HepG2 (cell line): ENCODE results near the gene CACNA1G. TPM values are rescaled to one million over a fixed set of nuclear protein-coding genes. Genes with fewer than 3 reads are reported as not detected.

Experiments used
- GABPA ChIP-seq, 2 experiments: IDR thresholded peaks; 2 replicates each; pipeline ENCODE4 v1.6.1; 2011 to 2016; ENCODE audit warnings: low read depth in 2 of 2, low read length in 1 of 2, missing biosample characterization in 1 of 2, missing genetic modification characterization in 1 of 2
- HNRNPUL1 ChIP-seq: fragments of 200-400 bp; formaldehyde crosslinking; IDR thresholded peaks from 2 replicates; pipeline ENCODE4 v1.6.1; 2017; ENCODE audit warnings: low read depth, mild to moderate bottlenecking, low read length, moderate library complexity
- KDM3A ChIP-seq: IDR thresholded peaks from 2 replicates; pipeline ENCODE4 v1.6.1; 2018; ENCODE audit warnings: low read depth, missing compliant biosample characterization
- NFKBIZ ChIP-seq: IDR thresholded peaks from 2 replicates; pipeline ENCODE4 v1.6.1; 2018; ENCODE audit warnings: missing genetic modification reagents, missing compliant biosample characterization
- ZC3H4 ChIP-seq: sonication (generic); formaldehyde crosslinking; IDR thresholded peaks from 2 replicates; pipeline ENCODE4 v1.4.0; 2020; ENCODE audit warnings: missing genetic modification reagents, borderline replicate concordance
- ZMYM3 ChIP-seq: sonication (generic); formaldehyde crosslinking; IDR thresholded peaks from 2 replicates; pipeline ENCODE4 v1.5.1; 2020; ENCODE audit warnings: mild to moderate bottlenecking, missing genetic modification reagents
- ZNF552 ChIP-seq: sonication (generic); formaldehyde crosslinking; IDR thresholded peaks from 2 replicates; pipeline ENCODE4 v1.9.0; 2022; ENCODE audit warnings: missing genetic modification reagents, mild to moderate bottlenecking, borderline replicate concordance
- ZNF761 ChIP-seq: sonication (generic); formaldehyde crosslinking; conservative IDR thresholded peaks from 2 replicates; pipeline ENCODE4 v1.4.0; 2020; ENCODE audit warnings: mild to moderate bottlenecking, missing genetic modification reagents
- polyA plus RNA-seq, 8 experiments: library from polyadenylated mRNA; depleted of rRNA in 3 of 8; stranded (reverse) in 7 of 8; unstranded in 1 of 8; fragments of >200 nt; fragmentation: Illumina TruSeq in 4 of 8; extraction: Trizol in 4 of 8; gene quantifications; 2 replicates each; pipeline versions ENCODE4 v1.2.1 to v1.2.3, GENCODE V29; 2011 to 2016; ENCODE audit warnings: low read depth in 4 of 8, missing spikeins in 1 of 8, mixed read lengths in 1 of 8; ENCODE audit not compliant: insufficient read depth in 1 of 8
- total RNA-seq, 5 experiments: library from RNA; depleted of rRNA; stranded (reverse); fragments of >200 nt; fragmentation: Illumina TruSeq; extraction: Trizol; gene quantifications; 2 replicates each; pipeline ENCODE4 v1.2.3, GENCODE V29; 2016; ENCODE audit warnings: low read depth in 1 of 5
- TF ChIP-seq, protein P1 (sequence below): sonication (generic); formaldehyde crosslinking; IDR thresholded peaks from 2 replicates; pipeline ENCODE4 v1.5.1; 2020; ENCODE audit warnings: missing genetic modification reagents, mild to moderate bottlenecking, borderline replicate concordance
- TF ChIP-seq, protein P2 (sequence below): sonication (generic); formaldehyde crosslinking; IDR thresholded peaks from 2 replicates; pipeline ENCODE4 v1.4.0; 2020; ENCODE audit warnings: low read depth, mild to moderate bottlenecking, missing genetic modification reagents
- TF ChIP-seq, protein P3 (sequence below): fragments of 450-650 bp; IDR thresholded peaks from 2 replicates; pipeline ENCODE4 v1.6.1; 2016
- TF ChIP-seq, protein P4 (sequence below): sonication (generic); formaldehyde crosslinking; IDR thresholded peaks from 2 replicates; pipeline ENCODE4 v1.8.0; 2022; ENCODE audit warnings: missing genetic modification reagents, low read depth, mild to moderate bottlenecking, borderline replicate concordance
- TF ChIP-seq, protein P5 (sequence below): sonication (generic); formaldehyde crosslinking; IDR thresholded peaks from 2 replicates; pipeline ENCODE4 v1.4.0; 2020; ENCODE audit warnings: mild to moderate bottlenecking, missing genetic modification reagents, borderline replicate concordance
- TF ChIP-seq, protein P6 (sequence below): sonication (generic); formaldehyde crosslinking; IDR thresholded peaks from 2 replicates; pipeline ENCODE4 v1.5.0; 2020; ENCODE audit warnings: missing genetic modification reagents, mild to moderate bottlenecking, borderline replicate concordance

The CACNA1G gene
- total and polyA plus RNA-seq, 2 of the 13 experiments (the other 11 are each of a cell fraction or from before 2014, with no cell fraction given): 0.02 TPM; not detected in 1

DNA sequence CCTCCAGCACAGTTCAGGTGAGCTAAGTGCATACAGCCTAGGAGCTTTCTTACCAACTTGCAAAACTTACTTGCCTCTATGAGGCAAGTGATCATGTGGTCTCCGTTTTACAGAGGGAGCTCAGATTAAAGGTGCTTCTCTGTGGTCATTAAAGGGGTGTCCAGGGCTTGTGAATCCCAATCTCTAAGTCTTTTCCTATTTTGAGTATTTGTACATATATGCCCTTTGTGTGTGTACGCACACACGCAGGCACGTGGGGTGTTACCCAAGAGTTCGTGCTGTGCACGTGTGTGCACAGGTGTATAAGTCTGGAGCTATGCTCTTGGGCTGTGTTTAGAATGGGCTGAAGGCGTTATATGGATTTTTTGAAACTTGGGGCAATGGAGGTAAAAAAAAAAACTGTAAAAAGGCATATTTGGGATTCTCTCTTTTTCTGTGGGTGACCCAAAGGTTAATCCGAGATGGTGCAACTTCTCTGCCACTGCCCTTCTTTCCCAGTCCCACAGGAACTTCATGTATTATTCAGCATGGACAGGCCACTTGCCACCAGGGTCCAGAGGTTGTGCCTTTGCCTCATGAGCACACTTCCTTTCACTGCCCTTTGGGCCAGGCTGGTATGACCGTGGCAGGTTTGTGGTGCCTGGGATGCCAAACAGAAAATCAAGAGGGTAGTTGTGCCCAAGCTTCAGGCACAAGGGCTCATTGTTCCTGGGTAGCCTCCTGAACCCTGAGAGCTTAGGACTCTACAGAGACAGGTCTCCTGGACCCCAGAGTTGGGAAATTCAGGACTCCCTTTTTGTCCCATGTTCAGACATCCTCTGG, 75.7 kb downstream of the CACNA1G start (continued):
- no peak for TF ChIP-seq ZNF761 (CRISPR knock-in tag)
- TF ChIP-seq KDM3A: no peak
- TF ChIP-seq, protein P1, sequence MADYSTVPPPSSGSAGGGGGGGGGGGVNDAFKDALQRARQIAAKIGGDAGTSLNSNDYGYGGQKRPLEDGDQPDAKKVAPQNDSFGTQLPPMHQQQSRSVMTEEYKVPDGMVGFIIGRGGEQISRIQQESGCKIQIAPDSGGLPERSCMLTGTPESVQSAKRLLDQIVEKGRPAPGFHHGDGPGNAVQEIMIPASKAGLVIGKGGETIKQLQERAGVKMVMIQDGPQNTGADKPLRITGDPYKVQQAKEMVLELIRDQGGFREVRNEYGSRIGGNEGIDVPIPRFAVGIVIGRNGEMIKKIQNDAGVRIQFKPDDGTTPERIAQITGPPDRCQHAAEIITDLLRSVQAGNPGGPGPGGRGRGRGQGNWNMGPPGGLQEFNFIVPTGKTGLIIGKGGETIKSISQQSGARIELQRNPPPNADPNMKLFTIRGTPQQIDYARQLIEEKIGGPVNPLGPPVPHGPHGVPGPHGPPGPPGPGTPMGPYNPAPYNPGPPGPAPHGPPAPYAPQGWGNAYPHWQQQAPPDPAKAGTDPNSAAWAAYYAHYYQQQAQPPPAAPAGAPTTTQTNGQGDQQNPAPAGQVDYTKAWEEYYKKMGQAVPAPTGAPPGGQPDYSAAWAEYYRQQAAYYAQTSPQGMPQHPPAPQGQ (CRISPR knock-in tag): no peak
- 0 out of 2 replicates have a peak, but pooled peaks have one; percentile 77 for TF ChIP-seq ZC3H4 (CRISPR knock-in tag)
- TF ChIP-seq, protein P2, sequence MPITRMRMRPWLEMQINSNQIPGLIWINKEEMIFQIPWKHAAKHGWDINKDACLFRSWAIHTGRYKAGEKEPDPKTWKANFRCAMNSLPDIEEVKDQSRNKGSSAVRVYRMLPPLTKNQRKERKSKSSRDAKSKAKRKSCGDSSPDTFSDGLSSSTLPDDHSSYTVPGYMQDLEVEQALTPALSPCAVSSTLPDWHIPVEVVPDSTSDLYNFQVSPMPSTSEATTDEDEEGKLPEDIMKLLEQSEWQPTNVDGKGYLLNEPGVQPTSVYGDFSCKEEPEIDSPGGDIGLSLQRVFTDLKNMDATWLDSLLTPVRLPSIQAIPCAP (CRISPR knock-in tag): no peak
- no peak; the same call in 1 of the 2 replicates for TF ChIP-seq ZMYM3 (CRISPR knock-in tag)
- no peak for TF ChIP-seq HNRNPUL1
- TF ChIP-seq, protein P3, sequence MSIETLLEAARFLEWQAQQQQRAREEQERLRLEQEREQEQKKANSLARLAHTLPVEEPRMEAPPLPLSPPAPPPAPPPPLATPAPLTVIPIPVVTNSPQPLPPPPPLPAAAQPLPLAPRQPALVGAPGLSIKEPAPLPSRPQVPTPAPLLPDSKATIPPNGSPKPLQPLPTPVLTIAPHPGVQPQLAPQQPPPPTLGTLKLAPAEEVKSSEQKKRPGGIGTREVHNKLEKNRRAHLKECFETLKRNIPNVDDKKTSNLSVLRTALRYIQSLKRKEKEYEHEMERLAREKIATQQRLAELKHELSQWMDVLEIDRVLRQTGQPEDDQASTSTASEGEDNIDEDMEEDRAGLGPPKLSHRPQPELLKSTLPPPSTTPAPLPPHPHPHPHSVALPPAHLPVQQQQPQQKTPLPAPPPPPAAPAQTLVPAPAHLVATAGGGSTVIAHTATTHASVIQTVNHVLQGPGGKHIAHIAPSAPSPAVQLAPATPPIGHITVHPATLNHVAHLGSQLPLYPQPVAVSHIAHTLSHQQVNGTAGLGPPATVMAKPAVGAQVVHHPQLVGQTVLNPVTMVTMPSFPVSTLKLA: peak; percentile 89
- TF ChIP-seq, protein P4, sequence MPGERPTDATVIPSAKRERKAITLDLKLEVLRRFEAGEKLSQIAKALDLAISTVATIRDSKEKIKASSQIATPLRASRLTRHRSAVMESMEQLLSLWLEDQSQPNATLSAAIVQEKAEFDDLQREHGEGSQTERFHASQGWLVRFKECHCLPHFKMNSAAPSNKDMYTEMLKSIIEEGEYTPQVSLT (CRISPR knock-in tag): no peak
- no peak for TF ChIP-seq GABPA (IDR thresholded peaks at IDR 0.05; ENCODE audit: low read depth, low read length)
- no peak for TF ChIP-seq GABPA (CRISPR knock-in tag; IDR thresholded peaks at IDR 0.05; ENCODE audit: low read depth)
- TF ChIP-seq, protein P5, sequence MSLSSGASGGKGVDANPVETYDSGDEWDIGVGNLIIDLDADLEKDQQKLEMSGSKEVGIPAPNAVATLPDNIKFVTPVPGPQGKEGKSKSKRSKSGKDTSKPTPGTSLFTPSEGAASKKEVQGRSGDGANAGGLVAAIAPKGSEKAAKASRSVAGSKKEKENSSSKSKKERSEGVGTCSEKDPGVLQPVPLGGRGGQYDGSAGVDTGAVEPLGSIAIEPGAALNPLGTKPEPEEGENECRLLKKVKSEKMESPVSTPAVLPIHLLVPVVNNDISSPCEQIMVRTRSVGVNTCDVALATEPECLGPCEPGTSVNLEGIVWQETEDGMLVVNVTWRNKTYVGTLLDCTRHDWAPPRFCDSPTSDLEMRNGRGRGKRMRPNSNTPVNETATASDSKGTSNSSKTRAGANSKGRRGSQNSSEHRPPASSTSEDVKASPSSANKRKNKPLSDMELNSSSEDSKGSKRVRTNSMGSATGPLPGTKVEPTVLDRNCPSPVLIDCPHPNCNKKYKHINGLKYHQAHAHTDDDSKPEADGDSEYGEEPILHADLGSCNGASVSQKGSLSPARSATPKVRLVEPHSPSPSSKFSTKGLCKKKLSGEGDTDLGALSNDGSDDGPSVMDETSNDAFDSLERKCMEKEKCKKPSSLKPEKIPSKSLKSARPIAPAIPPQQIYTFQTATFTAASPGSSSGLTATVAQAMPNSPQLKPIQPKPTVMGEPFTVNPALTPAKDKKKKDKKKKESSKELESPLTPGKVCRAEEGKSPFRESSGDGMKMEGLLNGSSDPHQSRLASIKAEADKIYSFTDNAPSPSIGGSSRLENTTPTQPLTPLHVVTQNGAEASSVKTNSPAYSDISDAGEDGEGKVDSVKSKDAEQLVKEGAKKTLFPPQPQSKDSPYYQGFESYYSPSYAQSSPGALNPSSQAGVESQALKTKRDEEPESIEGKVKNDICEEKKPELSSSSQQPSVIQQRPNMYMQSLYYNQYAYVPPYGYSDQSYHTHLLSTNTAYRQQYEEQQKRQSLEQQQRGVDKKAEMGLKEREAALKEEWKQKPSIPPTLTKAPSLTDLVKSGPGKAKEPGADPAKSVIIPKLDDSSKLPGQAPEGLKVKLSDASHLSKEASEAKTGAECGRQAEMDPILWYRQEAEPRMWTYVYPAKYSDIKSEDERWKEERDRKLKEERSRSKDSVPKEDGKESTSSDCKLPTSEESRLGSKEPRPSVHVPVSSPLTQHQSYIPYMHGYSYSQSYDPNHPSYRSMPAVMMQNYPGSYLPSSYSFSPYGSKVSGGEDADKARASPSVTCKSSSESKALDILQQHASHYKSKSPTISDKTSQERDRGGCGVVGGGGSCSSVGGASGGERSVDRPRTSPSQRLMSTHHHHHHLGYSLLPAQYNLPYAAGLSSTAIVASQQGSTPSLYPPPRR (CRISPR knock-in tag): no peak
- no peak for TF ChIP-seq ZNF552 (CRISPR knock-in tag)
- TF ChIP-seq NFKBIZ (CRISPR knock-in tag): peak; percentile 67; the same call in 1 of the 2 replicates
- TF ChIP-seq, protein P6, sequence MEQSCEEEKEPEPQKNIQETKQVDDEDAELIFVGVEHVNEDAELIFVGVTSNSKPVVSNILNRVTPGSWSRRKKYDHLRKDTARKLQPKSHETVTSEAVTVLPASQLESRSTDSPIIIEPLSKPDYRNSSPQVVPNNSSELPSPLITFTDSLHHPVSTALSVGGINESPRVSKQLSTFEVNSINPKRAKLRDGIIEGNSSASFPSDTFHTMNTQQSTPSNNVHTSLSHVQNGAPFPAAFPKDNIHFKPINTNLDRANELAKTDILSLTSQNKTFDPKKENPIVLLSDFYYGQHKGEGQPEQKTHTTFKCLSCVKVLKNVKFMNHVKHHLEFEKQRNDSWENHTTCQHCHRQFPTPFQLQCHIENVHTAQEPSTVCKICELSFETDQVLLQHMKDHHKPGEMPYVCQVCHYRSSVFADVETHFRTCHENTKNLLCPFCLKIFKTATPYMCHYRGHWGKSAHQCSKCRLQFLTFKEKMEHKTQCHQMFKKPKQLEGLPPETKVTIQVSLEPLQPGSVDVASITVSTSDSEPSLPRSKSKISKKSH (CRISPR knock-in tag): no peak; the same call in 1 of the 2 replicates
